COR-L47 (cell line): ENCODE measurements around the gene F12.
A peak's percentile ranks its signal among the peaks of the same experiment; 100 is the strongest.
"Not testable (repeated sequence)": the region's sequence is repeated elsewhere in the genome, so short reads cannot be mapped to it uniquely, and the experiment has no call there.

Experiments
- DNase-seq: peaks from one replicate; lab custom pipeline; 2025; lab: John Stamatoyannopoulos, UW

F12 gene

DNA sequence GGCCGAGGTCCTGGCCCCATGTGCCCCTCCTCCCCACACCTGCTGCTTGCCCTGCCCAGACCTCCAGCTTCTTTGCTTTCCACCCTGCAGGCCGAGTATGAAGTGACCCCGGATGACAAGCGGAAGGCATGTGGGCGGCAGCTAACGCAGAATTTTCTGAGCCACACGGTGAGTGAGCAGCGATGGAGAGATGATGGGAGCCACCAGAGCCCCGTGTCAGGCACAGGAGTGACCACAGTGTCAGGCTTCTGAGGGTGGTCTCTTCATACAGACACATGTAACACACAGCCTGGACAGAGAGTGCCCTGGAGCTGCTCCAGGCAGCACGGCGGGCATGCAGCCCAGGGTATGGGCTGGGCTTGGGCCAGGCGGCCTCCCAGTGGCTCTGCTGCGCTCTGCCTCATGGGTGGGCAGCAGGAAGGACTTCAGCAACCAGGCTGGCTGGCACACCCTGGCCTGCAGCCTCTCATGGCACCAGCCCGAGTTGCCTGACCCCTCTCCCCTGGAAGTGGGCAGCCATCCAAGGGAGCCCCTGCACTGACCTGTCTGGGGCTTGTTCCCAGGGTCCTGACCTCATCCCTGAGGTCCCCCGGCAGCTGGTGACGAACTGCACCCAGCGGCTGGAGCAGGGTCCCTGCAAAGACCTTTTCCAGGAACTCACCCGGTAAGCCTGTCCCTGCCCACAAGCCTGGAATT lies 22.9 kb upstream of the F12 start:
- DNase-seq = no peak

DNA sequence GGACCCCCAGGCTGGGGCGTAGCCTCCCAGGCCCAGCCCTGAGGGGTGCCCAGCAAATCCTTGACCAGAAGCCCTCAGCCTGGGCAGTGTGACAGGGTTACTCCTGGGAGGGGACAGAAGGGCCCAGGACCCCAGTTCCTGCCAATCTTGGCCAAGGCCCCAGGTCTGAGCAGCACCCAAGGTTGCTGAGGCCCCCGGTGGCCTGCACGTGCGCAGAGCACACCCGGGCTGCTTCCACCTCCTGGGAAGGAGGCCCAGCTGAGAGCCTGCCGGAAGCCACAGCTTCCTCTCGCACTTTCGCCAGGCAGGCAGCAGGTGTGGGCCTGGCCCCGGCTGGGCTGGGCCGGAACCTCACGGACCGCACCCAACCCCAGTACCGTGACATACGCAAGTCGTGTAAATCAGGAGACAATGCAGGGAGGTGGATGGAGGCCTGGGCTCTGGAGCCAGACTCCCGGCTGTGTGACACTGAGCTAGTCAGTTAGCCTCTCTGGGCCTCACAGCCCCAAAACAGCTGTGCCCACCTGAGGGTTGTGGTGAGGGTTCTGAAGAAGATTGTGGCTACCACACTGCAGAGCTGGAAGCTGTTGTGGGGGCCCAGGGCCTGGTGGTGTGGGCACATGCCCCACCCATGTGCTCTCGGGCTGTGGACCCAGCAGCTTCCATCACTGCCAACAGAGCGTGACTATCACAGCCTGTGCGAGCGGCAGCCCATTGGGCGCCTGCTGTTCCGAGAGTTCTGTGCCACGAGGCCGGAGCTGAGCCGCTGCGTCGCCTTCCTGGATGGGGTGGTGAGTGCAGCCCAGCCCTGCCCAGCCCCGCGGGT lies 22.2 kb upstream of the F12 start:
- DNase-seq = no peak

DNA sequence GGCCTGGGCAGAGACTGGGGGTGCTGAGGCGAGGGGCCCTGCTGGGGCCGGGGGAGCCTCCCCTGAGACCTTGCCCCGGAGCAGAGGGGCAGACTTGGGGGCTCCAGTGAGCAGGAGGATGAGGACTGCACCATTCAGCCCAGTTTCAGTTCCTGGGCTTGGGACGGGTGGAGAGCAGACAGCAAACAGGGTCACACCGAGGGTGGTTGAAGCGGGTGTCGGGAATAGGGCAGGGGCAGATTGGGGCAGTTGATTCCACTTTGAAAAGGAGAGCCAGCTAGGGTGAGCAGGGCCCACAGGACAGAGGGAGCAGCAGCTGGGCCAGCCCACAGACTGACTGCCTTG lies 21.6 kb upstream of the F12 start:
- DNase-seq = no peak

- DNase-seq = no peak
Observed at GRCh38 chr5:177430140-177430951, 21.0 kb upstream of the F12 start.

GRCh38 chr5:177429248-177430040 lies 20.1 kb upstream of the F12 start:
- DNase-seq = no peak

- no peak for DNase-seq
Observed at GRCh38 chr5:177428574-177429217, 19.3 kb upstream of the F12 start.

DNA sequence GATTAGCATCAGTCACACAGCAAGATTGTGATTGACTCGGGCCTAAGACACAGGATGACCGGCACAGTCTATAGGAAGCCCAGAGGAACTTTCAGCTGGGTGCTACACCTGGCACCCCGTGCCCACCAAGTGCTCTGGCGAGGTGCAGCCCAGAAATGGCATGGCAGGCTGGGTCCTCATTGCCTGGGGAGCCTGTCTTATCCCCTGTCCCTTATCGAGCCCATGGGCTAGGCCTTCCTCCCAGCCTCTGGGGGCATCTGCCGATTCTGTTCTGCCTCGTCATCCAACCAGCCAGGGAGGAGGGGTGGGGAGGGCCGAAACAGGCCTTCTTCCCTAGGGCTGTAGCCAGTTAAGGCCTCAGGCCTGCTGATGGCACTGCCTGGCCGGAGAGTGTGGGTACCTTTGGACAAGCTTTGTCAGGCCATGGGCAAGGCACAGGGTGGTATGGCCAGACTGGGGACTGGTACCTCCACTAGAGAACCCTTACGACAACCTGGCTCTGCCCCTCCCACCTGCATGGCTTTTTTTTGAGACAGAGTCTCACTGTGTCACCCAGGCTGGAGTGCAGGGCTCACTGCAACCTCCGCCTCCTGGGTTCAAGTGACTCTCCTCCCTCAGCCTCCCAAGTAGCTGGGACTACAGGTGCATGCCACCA lies 18.7 kb upstream of the F12 start:
- no peak for DNase-seq

GRCh38 chr5:177427211-177427822 lies 18.0 kb upstream of the F12 start:
- no peak for DNase-seq

- peak; percentile 44 for DNase-seq
Observed at GRCh38 chr5:177426566-177427210, 17.3 kb upstream of the F12 start, which contains the start of gene GRK6. GRK6 (plus strand) TSS chr5:177426676; CDS start chr5:177426846, 170 bp downstream.

DNA sequence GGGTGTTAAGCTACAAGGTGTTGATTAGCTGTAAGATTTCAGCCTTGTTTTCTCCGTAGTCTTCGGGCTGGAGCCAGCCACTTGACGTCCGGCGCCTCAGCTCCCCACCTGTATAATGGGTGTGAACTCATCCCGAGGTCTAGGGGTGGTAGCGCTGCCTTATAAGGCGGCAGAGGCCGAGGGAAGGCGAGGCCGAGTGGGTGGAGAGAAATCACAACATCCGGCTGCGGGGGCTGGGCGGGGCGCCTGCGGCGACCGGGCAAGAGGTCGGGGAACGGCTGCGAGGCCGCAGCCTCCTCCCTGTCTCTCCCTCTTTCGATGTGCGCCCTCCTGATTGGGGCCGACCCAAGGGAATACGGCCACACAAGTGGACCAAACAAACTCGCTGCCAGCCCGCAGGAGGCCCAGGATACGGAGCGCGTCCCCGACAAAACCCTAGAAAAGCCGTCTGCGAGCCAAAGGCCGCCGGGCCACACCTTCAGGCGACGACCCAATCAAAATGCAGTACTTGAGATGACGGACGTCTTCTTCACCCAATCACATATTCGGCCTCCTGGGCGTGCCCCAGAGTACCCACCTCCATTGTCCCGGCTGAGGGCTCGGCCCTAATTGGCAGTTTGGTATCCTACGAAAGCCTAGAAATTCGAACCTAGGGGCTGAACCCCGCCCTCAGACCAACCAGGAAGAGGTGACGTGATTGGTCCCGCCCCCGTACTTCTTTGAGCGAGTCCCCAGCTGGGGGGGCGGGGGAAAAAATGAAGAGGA lies 16.6 kb upstream of the F12 start:
- DNase-seq = peak; percentile 100

- no peak for DNase-seq
Observed at GRCh38 chr5:177425196-177425800, 15.9 kb upstream of the F12 start.

- DNase-seq = no peak
Observed at GRCh38 chr5:177423671-177424070, 14.3 kb upstream of the F12 start.

DNA sequence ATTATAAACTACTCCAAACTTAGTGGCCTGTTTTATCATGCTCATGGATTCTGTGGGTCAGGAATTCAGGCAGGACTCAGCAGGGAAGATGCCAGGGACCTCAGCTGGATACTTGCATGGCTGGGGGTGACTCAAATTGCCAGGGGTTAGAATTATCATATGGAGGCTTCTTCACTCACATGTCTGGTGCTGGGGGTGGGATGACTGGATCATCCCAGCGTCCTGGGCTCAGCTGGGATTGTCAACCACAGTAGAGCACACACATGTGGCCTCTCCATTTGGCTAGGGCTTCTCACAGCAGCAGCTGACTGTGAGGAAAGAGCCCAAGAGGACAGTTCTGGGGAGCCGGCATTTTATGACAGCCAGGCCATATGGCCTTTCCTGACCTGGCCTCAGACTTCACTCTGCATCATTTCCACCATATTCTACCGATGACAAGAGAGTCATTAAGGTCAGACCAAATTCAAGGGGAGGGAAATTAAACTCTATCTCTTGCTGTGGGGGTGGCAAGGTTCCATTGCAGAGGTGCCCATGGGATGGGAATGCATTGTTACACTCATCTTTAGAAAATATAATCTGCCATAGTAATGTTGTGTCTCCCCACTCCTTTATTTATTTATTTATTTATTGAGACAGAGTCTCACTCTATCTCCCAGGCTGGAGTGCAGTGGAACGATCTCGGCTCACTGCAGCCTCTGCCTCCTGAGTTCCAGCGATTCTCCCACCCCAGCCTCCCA lies 11.9 kb upstream of the F12 start:
- no peak for DNase-seq

GRCh38 chr5:177420472-177420871 lies 11.1 kb upstream of the F12 start:
- DNase-seq = not testable (repeated sequence)

GRCh38 chr5:177419046-177419445 lies 9.7 kb upstream of the F12 start:
- no peak for DNase-seq

- not testable (repeated sequence) for DNase-seq
Observed at GRCh38 chr5:177417081-177417480, 7.7 kb upstream of the F12 start.

DNA sequence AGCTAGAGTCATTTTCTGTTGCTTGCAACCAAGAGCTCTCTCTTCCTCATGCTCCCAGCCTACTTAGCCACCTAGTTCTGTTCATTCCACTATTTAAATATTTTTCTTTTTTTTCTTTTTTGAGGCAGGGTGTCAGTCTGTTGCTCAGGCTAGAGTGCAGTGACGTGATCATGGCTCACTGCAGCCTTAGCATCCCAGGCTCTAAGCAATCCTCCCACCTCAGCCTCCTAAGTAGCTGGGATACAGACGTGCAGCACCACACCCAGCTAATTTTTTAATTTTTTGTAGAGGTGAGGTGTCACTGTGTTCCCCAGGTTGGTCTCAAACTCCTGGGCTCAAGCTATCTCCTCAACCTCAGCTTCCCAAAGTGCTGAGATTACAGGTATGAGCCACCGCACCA lies 5.1 kb upstream of the F12 start:
- no peak for DNase-seq
